NAMALWA (cell line): ENCODE data around the gene ZBTB7C.

Experiments
- DNase-seq: peaks from one replicate; pipeline ENCODE4 v3.0.0-alpha.2; 2015; ENCODE audit warnings: low spot score

Gene ZBTB7C

DNA sequence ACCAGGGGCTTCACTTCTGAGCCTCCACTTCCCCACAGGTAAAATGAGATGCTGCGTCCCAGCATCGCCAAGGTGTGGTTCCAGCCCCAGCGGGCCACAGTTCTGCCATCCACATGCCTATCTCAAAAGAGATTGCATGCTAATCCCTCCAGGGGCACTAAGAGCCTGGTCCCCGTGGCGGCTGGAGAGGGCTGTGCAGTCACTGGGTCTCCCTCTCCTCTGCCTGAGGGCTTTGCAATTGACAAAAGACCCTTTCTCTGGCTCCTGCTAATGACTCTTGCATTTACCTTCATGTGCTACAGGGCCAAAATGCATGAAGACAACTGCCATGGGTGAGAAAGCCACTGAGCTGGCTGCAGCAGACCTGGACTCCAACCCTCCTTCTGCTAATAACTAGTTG, 18.5 kb downstream of the ZBTB7C start:
- no peak for DNase-seq

DNA sequence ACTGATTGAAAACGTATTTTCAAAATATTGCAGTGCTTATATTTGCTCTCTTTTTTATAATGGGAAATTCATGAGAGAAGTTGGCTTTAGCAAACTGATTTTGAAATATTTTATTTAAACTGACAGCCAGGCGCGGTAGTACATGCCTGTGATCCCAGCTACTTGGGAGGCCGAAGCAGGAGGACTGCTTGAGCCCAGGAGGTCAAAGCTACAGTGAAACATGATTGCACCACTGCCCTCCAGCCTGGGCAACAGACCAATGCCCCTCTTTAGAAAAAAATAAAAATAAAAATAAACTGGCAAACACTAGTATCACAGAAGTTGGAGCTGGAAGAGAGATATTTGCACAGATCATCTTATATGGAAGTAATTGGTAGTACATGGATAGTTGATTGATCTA, 20.7 kb downstream of the ZBTB7C start:
- DNase-seq, result no peak

DNA sequence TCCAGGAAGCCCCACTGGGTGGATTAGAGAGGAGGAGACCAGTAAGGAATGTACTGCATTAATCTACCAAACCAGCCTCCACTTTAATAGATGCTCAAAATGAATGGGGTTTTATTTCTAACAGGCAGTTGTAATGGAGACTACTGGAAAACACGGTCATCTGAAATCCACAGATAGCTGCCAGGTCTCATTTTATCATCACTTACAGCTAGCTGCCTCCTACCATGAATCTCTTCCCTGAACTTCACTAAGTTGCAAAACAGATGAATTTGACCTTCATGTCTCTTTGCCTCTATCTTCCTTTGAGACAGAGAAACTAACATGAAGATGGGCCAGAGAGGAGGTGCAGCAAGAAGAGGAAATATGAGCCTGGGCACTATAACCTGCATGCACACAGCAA, 21.9 kb downstream of the ZBTB7C start:
- no peak for DNase-seq

DNA sequence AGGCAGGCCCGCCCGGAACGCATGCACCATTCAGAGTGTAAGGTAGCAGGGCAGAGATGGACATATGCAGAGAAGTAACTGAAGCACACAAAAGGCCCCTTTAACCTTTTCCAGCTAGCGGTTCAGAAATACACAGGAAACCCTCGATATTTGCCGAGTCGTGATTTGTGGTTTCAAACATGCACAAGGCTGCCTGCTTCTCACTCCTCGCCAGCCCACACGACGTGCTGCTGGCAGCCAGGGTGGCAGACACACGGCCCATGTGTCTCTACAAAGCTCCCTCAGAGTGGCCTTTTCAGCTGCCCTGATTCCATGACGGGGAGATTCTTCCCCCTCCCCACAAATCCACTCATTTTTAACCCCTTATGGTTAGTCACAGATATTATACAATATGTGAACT, 23.6 kb downstream of the ZBTB7C start:
- DNase-seq, result no peak

DNA sequence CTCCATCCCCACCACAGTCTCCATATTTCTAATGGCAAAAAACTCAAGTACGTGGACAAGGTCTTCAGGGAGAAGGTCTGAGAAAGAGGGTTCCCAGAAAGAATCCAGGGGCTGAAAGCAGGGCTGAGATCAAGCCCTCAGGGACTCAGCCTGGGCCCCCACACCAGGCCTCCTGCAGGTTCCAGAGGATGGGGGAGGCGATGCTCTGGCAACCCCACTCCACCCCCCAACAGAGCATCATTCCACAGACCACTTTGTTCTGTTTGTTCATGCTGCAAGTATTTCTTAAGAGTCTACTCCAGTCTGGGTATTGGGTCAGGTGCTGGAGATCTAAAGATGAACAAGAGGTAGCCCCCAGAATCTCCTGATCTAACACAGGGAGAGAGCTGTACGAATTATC, 32.2 kb downstream of the ZBTB7C start:
- no peak for DNase-seq

DNA sequence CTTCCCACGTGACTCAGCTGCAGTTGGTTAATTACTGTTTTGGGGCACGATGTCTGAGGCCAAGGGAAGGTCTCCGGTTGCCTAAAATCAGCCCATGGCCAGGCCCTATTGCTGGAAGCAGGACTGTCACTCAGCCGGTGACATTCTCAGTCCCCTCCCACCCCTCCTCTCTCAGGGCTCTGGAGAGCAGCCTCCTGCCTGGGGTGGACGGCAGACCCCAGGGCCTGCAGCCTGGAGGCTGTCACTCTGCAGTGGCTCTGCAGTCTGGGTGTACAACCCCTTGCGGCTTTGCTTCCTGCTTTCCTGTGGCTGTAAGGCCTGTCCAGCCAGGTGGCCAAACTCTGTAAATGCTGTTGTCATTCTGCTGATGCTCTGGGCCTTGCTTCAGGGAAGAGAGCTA, 32.8 kb downstream of the ZBTB7C start:
- no peak for DNase-seq

DNA sequence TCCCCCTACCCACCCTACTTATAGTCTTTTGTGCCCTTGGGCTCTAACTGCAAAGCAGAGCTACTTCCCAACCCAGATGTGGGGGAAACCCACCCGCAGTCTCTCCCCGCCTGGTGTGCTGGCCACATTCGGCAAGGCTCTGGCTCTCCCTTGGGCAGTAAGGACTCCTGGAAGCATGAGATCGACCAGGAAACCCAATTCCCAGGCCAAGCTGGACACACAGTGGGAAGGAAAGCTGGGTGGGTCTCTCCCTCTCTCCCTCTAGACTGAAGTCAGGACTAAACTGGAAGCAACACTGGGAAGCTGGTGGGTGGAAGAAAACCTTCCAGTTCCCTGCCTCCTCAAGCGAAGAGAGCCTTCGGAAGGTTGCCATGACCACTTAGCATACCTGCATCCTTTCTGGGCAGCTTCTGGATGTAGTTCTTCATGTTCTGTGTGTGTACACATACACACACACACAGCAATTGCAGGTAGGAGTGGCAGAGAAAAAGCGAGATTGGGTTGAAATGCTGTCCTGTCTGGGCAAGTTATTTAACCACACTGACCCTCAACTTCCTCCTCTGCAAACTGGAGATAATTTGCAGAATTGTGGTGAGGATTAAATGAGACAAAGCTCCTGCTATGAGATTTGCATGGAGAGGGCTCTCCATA, 33.9 kb downstream of the ZBTB7C start:
- DNase-seq, result no peak

GRCh38 chr18:48374423-48375149, 34.6 kb downstream of the ZBTB7C start:
- DNase-seq, result no peak

DNA sequence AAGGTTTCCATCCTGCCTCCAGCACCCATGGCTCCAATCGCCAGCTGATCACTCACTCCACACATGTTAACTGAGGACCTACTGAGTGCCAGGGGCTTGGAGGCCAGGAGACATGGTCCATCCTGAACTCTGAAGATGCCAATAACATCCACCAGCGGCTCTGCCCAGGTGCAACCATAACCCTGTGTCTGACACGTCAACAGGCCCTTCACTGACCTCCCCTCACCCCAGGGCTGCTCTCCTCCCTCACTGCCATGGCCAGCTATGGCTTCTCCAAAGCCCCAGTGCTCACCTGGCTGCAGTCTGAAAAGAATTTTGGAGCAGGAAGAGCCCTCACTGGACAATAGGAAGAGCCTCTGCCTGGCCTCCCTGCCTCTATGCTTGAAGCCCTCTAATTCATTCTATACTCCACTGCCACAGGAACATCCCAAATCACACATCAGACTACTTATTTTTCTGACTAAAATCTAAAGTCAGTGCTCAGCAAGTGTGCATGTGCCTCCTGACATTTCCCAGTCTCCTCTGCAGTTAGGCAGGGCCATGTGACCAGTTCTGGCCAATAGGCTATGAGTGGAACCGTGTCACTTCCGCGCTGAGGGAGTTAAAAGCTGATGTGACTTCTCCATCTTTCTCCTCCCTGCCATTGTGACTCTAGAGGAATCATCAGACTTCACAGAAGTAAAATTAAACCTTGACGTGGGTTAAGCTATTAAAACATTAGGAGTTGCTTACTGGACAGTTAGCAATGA, 37.2 kb downstream of the ZBTB7C start:
- no peak for DNase-seq

GRCh38 chr18:48367557-48367956, 41.6 kb downstream of the ZBTB7C start:
- no peak for DNase-seq

DNA sequence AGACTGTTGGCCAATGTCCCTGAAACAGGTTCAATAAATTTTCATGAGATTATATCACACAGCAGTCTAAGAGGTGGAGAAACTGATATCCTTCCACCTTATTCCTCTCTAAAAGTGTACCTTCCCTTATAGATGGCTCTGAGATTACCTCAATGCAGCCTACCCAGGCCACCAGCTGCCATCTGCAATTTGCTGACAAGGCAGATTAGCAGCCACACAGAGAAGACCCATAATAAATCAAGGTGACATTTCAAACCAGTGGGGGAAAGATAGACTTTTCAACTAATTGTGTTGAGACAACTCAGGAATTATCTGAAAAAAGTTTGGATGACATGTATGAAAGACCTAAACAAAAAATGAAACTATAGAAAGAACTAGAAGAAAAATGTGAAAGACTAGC, 43.2 kb downstream of the ZBTB7C start:
- no peak for DNase-seq

GRCh38 chr18:48364146-48364545, 45.0 kb downstream of the ZBTB7C start:
- no peak for DNase-seq

DNA sequence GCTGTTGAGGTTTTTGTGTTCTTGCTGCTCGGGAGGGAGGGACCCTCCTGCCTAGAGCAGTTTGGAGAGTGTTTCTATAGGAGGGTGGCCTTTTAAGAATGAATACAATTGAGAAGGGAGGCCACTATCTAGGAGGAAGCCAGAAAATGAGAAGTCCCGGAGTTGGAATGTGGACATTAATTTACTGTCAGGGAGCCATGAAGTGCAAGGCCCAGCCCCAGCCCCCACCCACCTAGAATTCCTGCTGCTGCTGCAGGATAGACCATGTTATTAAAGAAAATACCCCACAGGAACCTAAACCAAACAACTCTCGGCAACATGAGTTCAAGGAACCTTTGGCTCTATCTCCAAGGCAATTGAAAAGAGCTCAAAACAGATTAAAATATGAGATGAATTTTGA, 46.0 kb downstream of the ZBTB7C start:
- no peak for DNase-seq

DNA sequence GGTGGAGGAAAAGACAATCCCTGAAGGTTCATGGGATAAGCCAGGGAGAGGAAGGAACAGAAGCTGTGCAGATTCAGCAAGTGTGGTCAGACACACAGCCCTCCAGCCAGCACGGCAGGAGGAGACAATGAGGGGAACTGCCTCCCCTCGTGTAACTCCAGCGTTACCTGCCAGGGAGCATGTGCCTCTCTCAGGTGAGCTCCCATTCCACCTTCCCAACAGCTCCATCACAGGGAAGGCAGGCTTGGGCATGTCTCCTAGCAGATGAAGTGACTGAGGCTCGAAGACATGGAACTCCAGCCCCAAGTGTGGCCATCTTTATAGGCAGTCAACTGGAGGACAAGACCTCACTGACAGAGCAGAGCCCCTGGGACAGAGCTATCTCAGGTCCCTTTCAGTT, 47.4 kb downstream of the ZBTB7C start:
- no peak for DNase-seq

DNA sequence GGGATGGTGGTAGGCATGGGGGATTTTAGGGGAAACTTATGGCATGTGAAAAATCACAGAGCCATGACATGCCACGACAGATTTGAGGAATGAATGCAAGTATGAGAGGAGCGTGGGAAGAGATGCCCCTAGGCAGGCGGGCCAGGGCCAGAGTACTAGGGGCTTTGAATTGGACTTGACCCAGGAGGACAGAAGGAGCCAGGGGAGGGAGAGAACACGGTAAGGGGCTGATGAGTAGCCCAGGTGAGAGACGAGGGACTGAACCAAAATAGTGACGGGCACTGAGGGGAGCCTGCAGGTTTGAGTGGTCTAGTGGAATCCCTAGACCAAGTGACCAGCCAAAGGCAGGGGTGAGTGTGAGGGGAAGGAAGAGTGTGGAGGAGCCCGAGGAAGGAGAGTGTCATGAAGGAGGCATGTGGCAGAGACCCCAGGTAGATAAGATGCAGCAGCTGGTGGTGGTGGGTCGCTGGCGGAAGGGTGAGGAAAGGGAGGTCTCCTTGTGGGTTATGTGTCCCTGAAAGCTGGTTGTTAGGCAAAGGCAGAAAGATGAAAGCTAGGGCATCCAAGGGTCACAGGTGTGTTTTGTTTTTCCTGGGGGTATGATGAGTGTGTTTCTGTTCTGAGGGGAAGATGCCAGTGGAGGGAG, 48.7 kb downstream of the ZBTB7C start:
- no peak for DNase-seq

DNA sequence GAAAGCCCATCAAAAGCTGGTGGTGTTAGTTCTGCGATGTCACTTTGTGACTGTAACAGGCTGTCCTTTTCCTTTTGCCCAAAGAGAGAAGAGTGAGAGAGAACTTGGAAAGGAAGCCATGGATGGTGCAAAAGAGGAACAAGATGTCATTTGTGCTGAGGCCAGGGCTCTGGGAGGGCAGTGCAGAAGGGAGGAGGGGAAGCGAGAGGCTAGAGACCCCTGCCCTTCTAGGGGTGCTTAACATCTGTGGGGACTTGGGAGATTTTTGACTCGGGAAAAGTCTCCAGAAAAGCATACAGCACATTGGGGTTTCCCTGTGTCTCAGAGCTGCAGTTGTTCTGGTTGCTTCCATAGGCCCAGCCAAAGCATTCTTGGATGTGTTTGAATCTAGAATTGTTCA, 49.6 kb downstream of the ZBTB7C start:
- no peak for DNase-seq

DNA sequence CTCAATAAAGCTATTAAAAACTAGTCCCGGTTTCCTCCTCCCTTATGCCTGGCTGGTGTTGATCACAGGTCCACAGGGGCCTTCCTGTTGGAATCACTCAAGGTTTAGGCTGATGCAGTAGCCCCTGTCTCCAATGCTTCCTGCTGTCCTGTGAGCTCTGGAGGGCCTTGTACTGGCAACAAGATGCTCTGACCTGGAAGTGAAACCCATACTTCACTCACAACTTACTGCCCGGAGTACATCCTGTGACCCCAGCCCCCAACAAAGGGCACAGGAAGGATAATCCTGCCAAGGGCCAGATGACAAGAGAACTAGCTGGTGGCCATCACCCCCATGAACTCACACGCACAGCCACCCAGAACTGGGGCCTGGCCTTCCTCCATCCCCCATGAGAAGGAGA, 50.3 kb downstream of the ZBTB7C start:
- DNase-seq, result no peak

- DNase-seq, result no peak
Observed at GRCh38 chr18:48356909-48357631, 52.1 kb downstream of the ZBTB7C start.

GRCh38 chr18:48356151-48356745, 52.9 kb downstream of the ZBTB7C start:
- no peak for DNase-seq

GRCh38 chr18:48355276-48356115, 53.7 kb downstream of the ZBTB7C start:
- no peak for DNase-seq

GRCh38 chr18:48354746-48355260, 54.4 kb downstream of the ZBTB7C start:
- no peak for DNase-seq
